Endodermal cell (in vitro differentiated cells): Measurements from ENCODE around the gene ERCC6L. TPM values are rescaled to one million over a fixed set of nuclear protein-coding genes. Genes with fewer than 3 reads are reported as not detected.

Source experiments
- DNase-seq: peaks from one replicate; pipeline ENCODE4 v3.0.0-alpha.2; 2017
- H3K27ac ChIP-seq: 2 replicates; pipeline ENCODE4 v1.5.1; 2013; ENCODE audit warnings: mild to moderate bottlenecking, low read depth, low read length, moderate library complexity
- H3K27me3 ChIP-seq: 2 replicates; pipeline ENCODE4 v1.6.1; 2013; ENCODE audit warnings: mild to moderate bottlenecking, low read length, moderate library complexity; ENCODE audit not compliant: insufficient read depth, control insufficient read depth, poor library complexity, severe bottlenecking
- H3K36me3 ChIP-seq: 2 replicates; pipeline ENCODE4 v1.7.0; 2013; ENCODE audit warnings: mild to moderate bottlenecking, low read length, moderate library complexity; ENCODE audit not compliant: control insufficient read depth, insufficient read depth
- H3K4me1 ChIP-seq: one replicate; pipeline ENCODE4 v1.7.0; 2013; ENCODE audit warnings: low read length; ENCODE audit not compliant: control insufficient read depth, insufficient read depth
- H3K4me3 ChIP-seq: 2 replicates; pipeline ENCODE4 v1.5.1; 2013; ENCODE audit warnings: mild to moderate bottlenecking, low read length, moderate library complexity
- H3K9ac ChIP-seq: 2 replicates; pipeline ENCODE4 v1.6.1; 2013; ENCODE audit warnings: mild to moderate bottlenecking, low read length, moderate library complexity; ENCODE audit not compliant: poor library complexity, severe bottlenecking; ENCODE audit errors: extremely low read depth
- H3K9me3 ChIP-seq: 2 replicates; pipeline ENCODE4 v1.6.1; 2013; ENCODE audit warnings: mild to moderate bottlenecking, low read length, moderate library complexity; ENCODE audit not compliant: control insufficient read depth
- H3K27ac Mint-ChIP-seq: 2 replicates; pipeline ENCODE4 v1.8.0; 2020; ENCODE audit warnings: mixed read lengths
- H3K27me3 Mint-ChIP-seq: 2 replicates; pipeline ENCODE4 v1.8.0; 2021; ENCODE audit warnings: mild to moderate bottlenecking, mixed read lengths; ENCODE audit not compliant: insufficient read depth
- H3K36me3 Mint-ChIP-seq: 2 replicates; pipeline ENCODE4 v1.8.0; 2020; ENCODE audit warnings: low read depth, mixed read lengths
- H3K4me1 Mint-ChIP-seq: 2 replicates; pipeline ENCODE4 v1.8.0; 2020; ENCODE audit warnings: mixed read lengths
- H3K4me3 Mint-ChIP-seq: 2 replicates; pipeline ENCODE4 v1.8.0; 2020; ENCODE audit warnings: mild to moderate bottlenecking, moderate library complexity, mixed read lengths
- H3K9me3 Mint-ChIP-seq: 2 replicates; pipeline ENCODE4 v1.8.0; 2020; ENCODE audit warnings: mild to moderate bottlenecking, mixed read lengths
- CTCF ChIP-seq: fragments of 200-600 bp; sonication (generic); conservative IDR thresholded peaks from 2 replicates; pipeline ENCODE4 v1.5.0; 2021; ENCODE audit warnings: antibody characterized with exemption, mild to moderate bottlenecking
- WGBS, 2 experiments: methylation state at CpG; one replicate each; pipeline versions ENCODE4 v1.1.5 to v1.1.7; 2013; ENCODE audit warnings: missing lambda C conversion rate in 2 of 2, mixed read lengths in 1 of 2; ENCODE audit not compliant: insufficient coverage in 1 of 2, insufficient read length in 1 of 2; 5-methylcytosine and 5-hydroxymethylcytosine counted together
- total RNA-seq, 2 donors: library from RNA; stranded (reverse); fragmentation: NEBNext Ultra II Directional in 1 of 2; extraction: Animal tissue kit (Norgen Biotek cat#: 25700) in 1 of 2; gene quantifications; 2 replicates in 1 of 2; 3 replicates in 1 of 2; pipeline ENCODE4 v1.2.1, GENCODE V29; 2021

Gene ERCC6L
- total RNA-seq, 2 donors from 2014 or later, result 11.3 to 17.9 TPM

- no peaks in the 10 kb centered on the region for H3K9me3 ChIP-seq
- no peak overlapping the region for H3K9ac ChIP-seq
- Mint-ChIP-seq H3K9me3 (peaks cover 56% of the 10 kb centered on the region), H3K4me1 (no peaks in the 10 kb centered on the region), H3K27ac (no peak overlapping the region), H3K4me3 (no peak overlapping the region), H3K36me3 (peaks cover 7% of the 10 kb centered on the region), H3K27me3 (no peaks in the 10 kb centered on the region)
- DNase-seq, result no peak
- peaks cover 5% of the 10 kb centered on the region for H3K36me3 ChIP-seq
- H3K27me3 ChIP-seq, result no peaks in the 10 kb centered on the region
- H3K4me1 ChIP-seq, result no peaks in the 10 kb centered on the region
- H3K4me3 ChIP-seq, result no peak overlapping the region
- no peak for TF ChIP-seq CTCF
- H3K27ac ChIP-seq, result no peak overlapping the region
- 96% methylated on average over 4 of the region's 4 CpGs for WGBS, 2 experiments
These were observed 2.1 kb upstream of the ERCC6L start for GRCh38 chrX:72240976-72241375.

GRCh38 chrX:72238183-72238582 is 644 bp downstream of the ERCC6L start:
- WGBS, 2 experiments, result 30 to 40% methylated on average over 2 to 6 of the region's 6 CpGs

GRCh38 chrX:72236841-72237240 is 2.0 kb downstream of the ERCC6L start:
- no peak overlapping the region for H3K4me3 Mint-ChIP-seq
- no peaks in the 10 kb centered on the region for H3K4me1 Mint-ChIP-seq
- no peak overlapping the region for H3K4me3 ChIP-seq
- H3K4me1 ChIP-seq, result no peaks in the 10 kb centered on the region
- no peak overlapping the region for H3K9ac ChIP-seq
- peaks cover 12% of the 10 kb centered on the region for H3K9me3 ChIP-seq
- H3K27me3 Mint-ChIP-seq, result no peaks in the 10 kb centered on the region
- peaks cover 38% of the 10 kb centered on the region for H3K36me3 Mint-ChIP-seq
- DNase-seq, result no peak
- H3K9me3 Mint-ChIP-seq, result peaks cover 67% of the 10 kb centered on the region
- no peak for TF ChIP-seq CTCF
- no peaks in the 10 kb centered on the region for H3K27me3 ChIP-seq
- H3K27ac Mint-ChIP-seq, result no peak overlapping the region
- H3K36me3 ChIP-seq, result peaks cover 15% of the 10 kb centered on the region
- no peak overlapping the region for H3K27ac ChIP-seq
- WGBS, 2 experiments, result 98% methylated on average over 3 of the region's 4 CpGs; no CpG with 5 or more reads in 1 of the 2 experiments

More at GRCh38 chrX:72238183-72238582, 644 bp downstream of the ERCC6L start:
- Histone ChIP-seq H3K27me3 (no peaks in the 10 kb centered on the region), H3K36me3 (peaks cover 14% of the 10 kb centered on the region), H3K4me1 (no peaks in the 10 kb centered on the region), H3K9ac (peak overlapping the region; percentile 38), H3K4me3 (peak overlapping the region; percentile 87), H3K27ac (no peak overlapping the region), H3K9me3 (peaks cover under 1% of the 10 kb centered on the region)
- TF ChIP-seq CTCF, result no peak
- Mint-ChIP-seq H3K4me1 (no peaks in the 10 kb centered on the region), H3K4me3 (peak overlapping the region; percentile 75), H3K36me3 (peaks cover 27% of the 10 kb centered on the region), H3K9me3 (peaks cover 65% of the 10 kb centered on the region), H3K27ac (peak overlapping the region; percentile 80), H3K27me3 (no peaks in the 10 kb centered on the region)
- DNase-seq, result no peak
